ENCODE measurements around the gene CRACDL.

The CRACDL gene

GRCh38 chr2:98886066-98886554 is 49.9 kb downstream of the CRACDL start:
- no peak for TF ChIP-seq CTCF (conservative IDR thresholded peaks at IDR 0.05; ENCODE audit: low read depth, low read length)
- H3K4me3 ChIP-seq (ENCODE audit: low read depth, low read length) = no peak overlapping the region
- DNase-seq (ENCODE audit: low read depth) = no peak

- TF ChIP-seq CTCF (conservative IDR thresholded peaks at IDR 0.05; ENCODE audit: low read depth, low read length) = no peak
- DNase-seq (ENCODE audit: low read depth) = no peak
- no peak overlapping the region for H3K4me3 ChIP-seq (ENCODE audit: low read depth, low read length)
Measured at GRCh38 chr2:98884658-98885057, 51.4 kb downstream of the CRACDL start.

GRCh38 chr2:98883780-98884211 is 52.2 kb downstream of the CRACDL start:
- no peak for TF ChIP-seq CTCF (conservative IDR thresholded peaks at IDR 0.05; ENCODE audit: low read depth, low read length)
- no peak for DNase-seq (ENCODE audit: low read depth)
- H3K4me3 ChIP-seq (ENCODE audit: low read depth, low read length) = no peak overlapping the region

- H3K4me3 ChIP-seq (ENCODE audit: low read depth, low read length) = no peak overlapping the region
- TF ChIP-seq CTCF (conservative IDR thresholded peaks at IDR 0.05; ENCODE audit: low read depth, low read length) = no peak
- DNase-seq (ENCODE audit: low read depth) = no peak
Measured at GRCh38 chr2:98882971-98883779, 52.9 kb downstream of the CRACDL start.

- no peak for TF ChIP-seq CTCF (conservative IDR thresholded peaks at IDR 0.05; ENCODE audit: low read depth, low read length)
- no peak overlapping the region for H3K4me3 ChIP-seq (ENCODE audit: low read depth, low read length)
- DNase-seq (ENCODE audit: low read depth) = no peak
Measured at GRCh38 chr2:98882368-98882767, 53.7 kb downstream of the CRACDL start.

- no peak overlapping the region for H3K4me3 ChIP-seq (ENCODE audit: low read depth, low read length)
- DNase-seq (ENCODE audit: low read depth) = no peak
- TF ChIP-seq CTCF (conservative IDR thresholded peaks at IDR 0.05; ENCODE audit: low read depth, low read length) = no peak
Measured at GRCh38 chr2:98881153-98881650, 54.8 kb downstream of the CRACDL start.
